ENCODE results near the gene TMEM220.

DNA sequence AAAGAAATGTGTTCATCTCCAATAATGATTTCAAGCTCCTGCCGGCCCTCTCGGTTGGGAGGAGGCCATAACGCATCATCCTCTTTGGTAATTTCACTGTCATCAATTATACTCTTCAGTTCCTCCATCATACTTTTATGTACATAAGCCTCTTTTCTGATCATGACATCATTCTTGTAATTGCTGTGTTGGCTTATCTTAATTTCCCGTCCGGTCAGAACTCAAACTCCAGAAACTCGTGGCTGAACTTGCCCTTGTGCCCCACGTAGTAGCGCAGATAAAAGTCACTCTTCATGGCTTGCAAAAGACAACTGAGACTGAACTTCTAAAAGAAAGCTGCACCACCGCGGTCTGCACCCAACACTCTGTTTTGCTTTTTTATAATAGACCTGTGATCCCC, 13.6 kb downstream of the TMEM220 start:
- TF ChIP-seq, protein P1, sequence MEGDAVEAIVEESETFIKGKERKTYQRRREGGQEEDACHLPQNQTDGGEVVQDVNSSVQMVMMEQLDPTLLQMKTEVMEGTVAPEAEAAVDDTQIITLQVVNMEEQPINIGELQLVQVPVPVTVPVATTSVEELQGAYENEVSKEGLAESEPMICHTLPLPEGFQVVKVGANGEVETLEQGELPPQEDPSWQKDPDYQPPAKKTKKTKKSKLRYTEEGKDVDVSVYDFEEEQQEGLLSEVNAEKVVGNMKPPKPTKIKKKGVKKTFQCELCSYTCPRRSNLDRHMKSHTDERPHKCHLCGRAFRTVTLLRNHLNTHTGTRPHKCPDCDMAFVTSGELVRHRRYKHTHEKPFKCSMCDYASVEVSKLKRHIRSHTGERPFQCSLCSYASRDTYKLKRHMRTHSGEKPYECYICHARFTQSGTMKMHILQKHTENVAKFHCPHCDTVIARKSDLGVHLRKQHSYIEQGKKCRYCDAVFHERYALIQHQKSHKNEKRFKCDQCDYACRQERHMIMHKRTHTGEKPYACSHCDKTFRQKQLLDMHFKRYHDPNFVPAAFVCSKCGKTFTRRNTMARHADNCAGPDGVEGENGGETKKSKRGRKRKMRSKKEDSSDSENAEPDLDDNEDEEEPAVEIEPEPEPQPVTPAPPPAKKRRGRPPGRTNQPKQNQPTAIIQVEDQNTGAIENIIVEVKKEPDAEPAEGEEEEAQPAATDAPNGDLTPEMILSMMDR (IDR thresholded peaks at IDR 0.05) = no peak
- TF ChIP-seq POLR2A (IDR thresholded peaks at IDR 0.05) = no peak

Measured in adrenal gland (tissue), 5 donors.